GM21423 (cell line): ENCODE data around the gene TIMM8A.
"Not testable (repeated sequence)": the region's sequence is repeated elsewhere in the genome, so short reads cannot be mapped to it uniquely, and the experiment has no call there.

Source experiments
- ATAC-seq: cut with Tn5 transposase; IDR thresholded peaks from one replicate; pipeline ENCODE4 v1.9.1; 2021; ENCODE audit warnings: mild to moderate bottlenecking, moderate library complexity; ENCODE audit not compliant: unreplicated experiment

TIMM8A gene

DNA sequence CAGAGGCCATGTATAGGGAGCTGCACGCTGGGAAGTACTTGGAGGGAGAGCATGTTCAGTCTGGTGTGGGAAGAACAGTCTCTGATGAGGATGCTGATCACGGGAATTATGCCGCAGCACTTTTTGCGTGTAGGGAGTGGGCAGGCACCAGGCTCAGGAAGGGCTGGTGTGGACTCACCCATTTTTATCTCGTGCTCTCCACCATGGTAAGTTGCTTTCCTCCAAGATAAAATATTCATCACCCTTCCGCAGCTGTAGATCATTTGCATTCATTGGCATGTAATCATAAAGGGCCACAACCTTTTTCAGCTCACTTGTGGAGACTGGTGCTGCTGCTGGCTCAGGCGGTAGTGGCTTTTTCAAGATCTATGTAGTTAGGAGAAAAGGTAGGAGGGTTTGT, 11.8 kb upstream of the TIMM8A start:
- ATAC-seq: no peak

DNA sequence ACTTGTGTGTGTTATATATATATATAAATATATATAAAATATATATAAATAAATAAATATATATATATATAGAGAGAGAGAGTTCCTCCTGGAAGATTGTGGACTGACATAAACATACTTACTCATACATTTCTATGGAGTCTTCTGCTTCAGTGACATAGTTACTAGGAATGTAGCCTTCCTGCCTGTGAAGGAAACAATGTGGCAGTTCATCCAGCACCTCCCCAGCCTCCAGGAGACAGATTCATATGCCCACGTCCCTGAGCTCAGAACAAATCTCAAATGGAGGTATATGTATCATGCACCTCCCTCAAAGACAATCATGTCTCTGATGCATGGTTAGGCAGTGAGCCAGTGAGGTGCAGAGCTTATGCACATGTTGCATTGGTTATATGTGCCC, 11.4 kb upstream of the TIMM8A start:
- no peak for ATAC-seq

DNA sequence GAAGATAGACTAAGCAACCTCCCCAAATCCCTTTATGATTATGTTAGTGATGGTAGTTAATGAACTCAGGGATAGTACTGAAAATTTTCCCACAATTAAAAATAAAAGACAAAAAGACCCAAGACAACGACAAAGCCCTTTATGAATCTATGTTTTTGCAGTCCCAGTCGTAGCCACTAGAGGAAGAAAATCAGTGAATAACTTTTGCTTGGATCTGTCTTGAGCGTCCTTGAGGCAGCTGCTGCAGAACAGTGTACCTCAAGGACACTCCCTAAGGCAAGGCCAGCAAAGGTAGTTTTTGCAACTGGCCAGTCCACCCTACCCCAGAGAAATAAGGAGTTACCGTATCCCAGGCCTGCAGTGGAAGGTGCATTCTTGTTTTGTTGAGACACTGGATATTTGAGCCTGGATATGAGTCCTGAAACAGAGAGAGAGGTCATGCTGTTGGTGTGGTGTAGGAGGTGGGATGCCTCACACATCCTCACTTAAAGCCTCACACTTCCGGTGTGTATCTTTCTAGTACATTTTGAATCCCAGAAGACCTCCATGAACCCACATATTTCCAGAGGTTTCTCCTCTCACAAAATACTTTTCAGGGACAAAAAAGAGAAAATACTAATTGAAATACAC, 8.7 kb upstream of the TIMM8A start:
- ATAC-seq: no peak

DNA sequence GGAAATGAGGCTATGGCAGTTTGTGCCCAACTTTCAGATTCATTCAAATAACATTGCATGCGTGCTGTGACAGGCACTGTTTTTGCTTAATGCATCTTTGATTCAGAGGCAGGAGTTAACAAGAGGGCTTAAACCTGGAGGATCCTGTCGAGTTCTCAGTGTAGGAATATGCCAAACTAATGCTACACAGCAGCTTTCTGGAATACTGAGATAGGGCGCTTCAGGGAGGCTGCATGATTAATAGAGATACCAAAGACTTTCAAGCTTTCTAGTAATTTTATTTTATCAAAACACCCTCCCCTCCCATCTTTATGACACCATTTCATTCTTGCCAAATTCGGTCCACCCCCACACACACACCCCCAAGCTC, 636 bp upstream of the TIMM8A start:
- no peak for ATAC-seq

DNA sequence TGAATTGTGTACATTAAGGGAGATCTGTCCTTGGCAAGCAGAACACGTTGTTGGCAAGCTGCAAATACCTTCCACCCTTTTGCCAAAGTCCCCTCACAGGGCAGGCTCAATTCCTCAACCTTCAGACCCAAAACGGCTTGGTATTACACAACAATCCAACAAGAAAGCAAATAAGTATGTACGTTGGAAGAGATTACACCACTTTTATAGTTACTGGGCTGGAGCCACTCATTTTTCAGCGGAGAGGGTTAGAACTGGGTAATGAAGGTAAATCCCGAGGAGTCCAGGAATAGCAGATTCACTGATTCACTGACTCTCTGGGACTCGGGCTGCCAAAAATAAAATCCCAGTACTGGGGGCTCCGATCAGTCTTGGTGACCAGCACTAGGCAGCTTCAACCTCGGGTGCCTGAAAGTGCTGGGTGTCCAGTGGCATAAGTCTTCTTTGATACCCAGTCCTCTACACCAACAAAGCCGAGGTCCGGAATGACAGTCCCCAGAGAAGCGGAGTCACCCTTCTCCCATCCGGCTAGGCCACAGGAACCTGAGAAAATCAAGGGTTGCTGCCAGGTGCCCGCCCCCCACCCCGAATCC, 587 bp downstream of the TIMM8A start:
- ATAC-seq: peak; percentile 22

DNA sequence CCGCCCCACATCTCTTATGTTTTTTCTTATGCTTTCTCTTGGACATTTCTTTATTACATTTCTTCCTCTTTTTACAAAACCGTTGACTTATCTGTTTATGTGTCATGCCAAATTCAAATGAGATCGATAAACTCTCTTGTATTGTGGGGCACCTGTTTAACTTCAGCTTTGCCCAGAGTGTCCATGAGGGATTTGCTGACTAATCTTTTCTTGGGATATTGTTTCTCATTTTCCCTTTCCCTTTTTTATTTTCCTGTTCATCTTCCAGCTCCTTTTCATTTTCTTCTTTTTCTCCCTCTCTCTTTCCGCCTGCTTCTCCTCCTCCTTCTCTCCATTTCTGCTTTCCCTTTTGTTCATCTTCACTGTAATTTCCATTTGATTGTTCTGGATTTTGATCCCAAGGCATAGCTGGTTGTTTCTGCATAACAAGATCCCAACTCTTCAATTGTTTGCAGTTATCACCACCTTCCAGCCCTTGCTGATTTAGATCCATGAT, 10.7 kb downstream of the TIMM8A start:
- ATAC-seq: no peak

DNA sequence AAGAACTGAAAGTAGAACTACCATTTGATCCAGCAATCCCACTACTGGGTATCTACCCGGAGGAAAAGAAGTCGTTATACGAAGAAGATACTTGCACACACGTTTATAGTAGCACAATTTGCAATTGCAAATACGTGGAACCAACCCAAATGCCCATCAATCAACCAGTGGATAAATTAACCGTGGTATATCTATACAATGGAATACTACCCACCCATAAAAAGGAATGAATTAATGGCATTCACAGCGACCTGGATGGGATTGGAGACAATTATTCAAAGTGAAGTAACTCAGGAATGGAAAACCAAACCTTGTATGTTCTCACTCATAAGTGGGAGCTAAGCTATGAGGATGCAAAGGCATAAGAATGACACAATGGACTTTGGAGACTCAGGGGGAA, 14.2 kb downstream of the TIMM8A start:
- ATAC-seq: not testable (repeated sequence)

DNA sequence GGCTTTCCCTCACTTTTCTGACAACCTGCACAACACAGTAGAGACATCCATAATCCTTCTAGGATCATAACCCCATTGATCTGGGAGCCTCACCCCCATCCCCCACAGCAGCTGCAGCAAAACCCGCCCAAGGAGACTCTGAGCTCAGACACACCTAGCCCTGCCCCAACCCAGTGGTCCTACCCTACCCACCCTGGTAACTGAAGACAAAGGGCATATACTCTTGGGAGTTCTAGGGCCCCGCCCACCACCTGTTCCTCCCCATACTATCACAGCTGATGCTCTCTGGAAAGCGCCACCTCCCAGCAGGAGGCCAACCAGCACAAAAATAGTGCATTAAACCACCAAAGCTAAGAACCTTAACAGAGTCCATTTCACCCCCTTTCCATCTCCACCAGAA, 21.9 kb downstream of the TIMM8A start:
- not testable (repeated sequence) for ATAC-seq

DNA sequence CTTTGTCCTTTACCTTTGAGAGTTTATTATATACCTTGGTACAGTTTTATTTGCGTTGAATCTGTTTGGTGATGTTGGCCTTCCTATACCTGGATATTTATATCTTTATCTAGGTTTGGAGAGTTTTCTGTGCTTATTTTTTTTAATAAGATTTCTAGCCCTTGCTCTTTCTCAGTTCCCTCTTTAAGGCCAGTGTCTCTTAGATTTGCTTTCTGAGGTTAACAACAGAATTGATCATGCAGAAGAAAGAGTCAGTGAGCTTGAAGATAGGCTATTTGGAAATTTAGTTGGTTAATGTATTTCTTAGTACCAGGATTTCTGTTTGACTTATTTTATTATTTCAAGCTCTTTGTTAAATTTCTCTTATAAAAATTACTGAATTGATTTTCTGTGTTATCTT, 44.8 kb downstream of the TIMM8A start:
- ATAC-seq: no peak
